Neuron (in vitro differentiated cells): ENCODE results near the gene GFOD2.

Source experiments
- H2AFZ ChIP-seq: one replicate; pipeline ENCODE4 v1.6.1; 2013; ENCODE audit warnings: low read depth, mild to moderate bottlenecking, inconsistent platforms, low read length, moderate library complexity
- H3K27me3 ChIP-seq: one replicate; pipeline ENCODE4 v1.6.1; 2013; ENCODE audit warnings: low read length; ENCODE audit not compliant: insufficient read depth
- H3K36me3 ChIP-seq: one replicate; pipeline ENCODE4 v1.6.1; 2013; ENCODE audit warnings: low read length; ENCODE audit not compliant: insufficient read depth
- H3K4me1 ChIP-seq: one replicate; pipeline ENCODE4 v1.6.1; 2013; ENCODE audit warnings: low read length; ENCODE audit not compliant: insufficient read depth
- H3K4me3 ChIP-seq: 2 replicates; pipeline ENCODE4 v1.5.1; 2013; ENCODE audit warnings: mild to moderate bottlenecking, low read length, moderate library complexity
- H3K9me3 ChIP-seq: one replicate; pipeline ENCODE4 v1.6.1; 2013; ENCODE audit warnings: low read length

GFOD2 gene

DNA sequence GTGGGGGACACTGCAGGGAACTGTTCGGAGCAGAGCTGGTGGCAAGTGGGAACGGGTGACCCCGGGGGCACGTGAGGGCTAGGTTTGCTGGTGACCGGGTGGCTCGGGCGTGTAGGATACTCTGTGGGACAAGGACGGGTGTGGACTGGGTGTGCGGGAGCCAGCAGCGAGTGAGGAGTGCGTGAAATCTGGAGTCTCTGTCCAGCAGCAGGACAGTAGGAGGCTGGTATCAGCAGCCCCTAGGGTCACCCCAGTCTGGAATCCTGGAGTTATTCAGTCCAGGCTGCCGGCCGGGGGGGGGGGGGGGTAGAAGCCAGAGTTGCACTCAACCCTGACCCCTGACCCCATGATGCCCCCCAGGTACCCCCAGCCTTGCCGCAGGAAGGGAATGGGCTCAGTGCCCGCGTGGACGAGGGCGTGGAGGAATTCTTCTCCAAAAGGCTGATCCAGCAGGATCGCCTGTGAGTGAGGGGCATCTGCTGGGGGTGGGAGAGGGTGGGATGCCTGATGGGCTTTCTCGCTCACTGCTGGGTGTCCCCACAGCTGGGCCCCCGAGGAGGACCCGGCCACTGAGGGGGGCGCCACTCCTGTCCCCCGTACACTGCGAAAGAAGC, 65.2 kb downstream of the GFOD2 start:
- H3K4me3 ChIP-seq, result peak overlapping the region; percentile 57
- peaks cover 19% of the 10 kb centered on the region for H3K27me3 ChIP-seq

DNA sequence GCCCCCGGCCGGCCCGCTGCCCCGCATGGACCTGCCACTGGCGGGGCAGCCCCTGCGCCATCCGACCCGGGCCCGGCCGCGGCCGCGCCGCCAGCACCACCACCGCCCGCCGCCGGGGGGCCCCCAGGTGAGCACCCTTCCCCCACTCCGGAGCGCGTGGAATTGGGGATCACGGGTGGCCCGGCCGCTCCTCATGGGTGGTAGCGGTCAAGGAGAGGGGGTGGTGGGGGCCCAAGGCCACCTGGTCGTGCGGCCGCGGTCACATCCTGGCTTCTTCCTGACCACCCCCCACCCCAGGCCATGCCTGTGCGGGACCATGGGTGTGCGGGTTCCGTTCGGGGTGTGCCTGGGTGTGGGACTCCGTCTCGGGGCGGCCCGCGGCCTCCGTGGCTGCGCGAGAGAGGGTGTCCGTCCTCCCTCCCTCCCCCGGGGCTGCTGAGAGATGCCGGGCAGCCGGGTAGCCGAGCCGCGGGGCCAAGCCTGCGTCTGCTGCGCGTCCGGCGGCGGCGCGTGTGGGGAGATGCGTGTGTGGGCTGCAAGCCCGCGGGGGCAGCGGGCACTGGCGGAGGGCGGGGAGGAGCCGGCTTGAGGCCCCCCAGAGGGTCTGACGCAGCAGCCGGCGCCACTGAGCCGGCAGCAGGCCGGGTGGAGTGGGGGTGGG, 65.9 kb downstream of the GFOD2 start:
- Histone ChIP-seq H3K27me3 (peaks cover 20% of the 10 kb centered on the region), H2AFZ (no peak overlapping the region), H3K9me3 (no peaks in the 10 kb centered on the region), H3K4me1 (peaks cover 13% of the 10 kb centered on the region), H3K4me3 (peak overlapping the region; percentile 57), H3K36me3 (peaks cover 6% of the 10 kb centered on the region)

More for the DNA sequence above, 65.2 kb downstream of the GFOD2 start:
- H3K36me3 ChIP-seq, result peaks cover 9% of the 10 kb centered on the region
- no peaks in the 10 kb centered on the region for H3K9me3 ChIP-seq
- no peak overlapping the region for H2AFZ ChIP-seq
- H3K4me1 ChIP-seq, result peaks cover 14% of the 10 kb centered on the region

DNA sequence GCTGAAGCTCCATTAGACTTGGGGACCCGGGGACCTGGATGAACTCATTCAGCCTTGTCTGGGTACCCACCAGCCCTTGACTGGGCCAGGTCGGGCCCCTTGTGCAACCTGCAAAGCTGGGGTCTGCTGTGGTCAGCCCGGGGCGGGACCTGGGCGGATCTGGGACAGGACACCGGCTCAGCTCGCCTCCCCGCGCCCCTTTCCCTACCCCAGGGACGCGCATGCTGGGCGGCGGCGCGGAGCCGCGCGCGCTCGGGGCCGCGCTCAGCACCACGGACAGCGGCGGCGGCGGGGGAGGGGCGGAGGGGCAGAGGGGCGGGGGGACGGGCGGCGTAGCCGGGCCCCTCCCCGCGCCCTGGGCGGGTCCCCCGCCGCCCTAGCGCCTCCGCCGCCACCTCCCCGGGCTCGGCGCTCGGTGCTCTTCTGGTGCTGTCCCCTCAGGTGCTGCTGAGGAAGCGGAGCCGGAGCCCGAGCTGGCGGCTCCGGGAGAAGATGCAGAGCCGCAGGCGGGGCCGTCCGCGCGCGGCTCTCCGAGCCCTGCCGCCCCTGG, 66.5 kb downstream of the GFOD2 start:
- Histone ChIP-seq H3K4me1 (peaks cover 13% of the 10 kb centered on the region), H3K27me3 (peaks cover 20% of the 10 kb centered on the region), H3K4me3 (peak overlapping the region; percentile 57), H3K36me3 (peaks cover 5% of the 10 kb centered on the region), H3K9me3 (no peaks in the 10 kb centered on the region), H2AFZ (no peak overlapping the region)

DNA sequence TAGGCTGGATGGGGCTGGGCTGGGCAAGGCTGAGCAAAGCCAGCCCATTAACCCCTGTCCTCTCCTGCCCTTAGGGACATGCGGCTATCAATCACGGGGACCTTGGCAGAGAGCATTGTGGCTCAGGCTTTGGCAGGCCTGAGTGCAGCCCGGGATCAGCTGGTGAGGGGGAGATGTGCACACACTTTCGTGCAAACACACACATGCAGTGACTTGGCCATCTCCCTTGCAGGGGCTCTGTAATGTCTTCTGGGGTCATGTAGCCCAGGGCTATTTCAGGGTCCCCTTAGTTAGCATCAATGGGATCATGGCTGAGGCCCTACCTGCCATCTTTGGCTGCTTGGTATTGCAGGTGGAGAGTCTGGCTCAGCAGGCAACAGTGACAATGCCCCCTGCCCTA, 67.3 kb downstream of the GFOD2 start:
- Histone ChIP-seq H3K9me3 (no peaks in the 10 kb centered on the region), H3K36me3 (peaks cover 3% of the 10 kb centered on the region), H3K4me1 (peaks cover 13% of the 10 kb centered on the region), H3K27me3 (peaks cover 21% of the 10 kb centered on the region), H3K4me3 (no peak overlapping the region), H2AFZ (no peak overlapping the region)

DNA sequence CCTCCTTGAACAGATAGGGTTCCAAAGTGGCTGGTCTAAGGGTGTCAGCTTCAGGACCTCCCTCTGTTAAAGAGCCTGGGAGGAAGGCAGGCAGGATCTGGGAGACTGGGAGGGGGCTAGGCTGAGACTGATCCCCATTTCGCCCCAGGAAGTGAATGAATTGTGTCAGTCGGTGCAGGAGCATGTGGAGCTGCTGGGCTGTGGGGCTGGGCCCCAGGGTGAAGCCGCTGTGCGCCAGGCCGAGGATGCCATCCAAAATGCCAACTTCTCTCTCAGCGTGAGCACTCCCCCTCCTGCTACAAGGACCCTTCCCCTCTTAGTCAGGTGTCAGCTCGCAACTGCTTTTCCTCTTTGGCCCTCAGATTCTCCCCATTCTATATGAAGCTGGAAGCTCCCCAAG, 68.1 kb downstream of the GFOD2 start:
- Histone ChIP-seq H3K9me3 (no peaks in the 10 kb centered on the region), H3K36me3 (no peaks in the 10 kb centered on the region), H3K4me1 (peaks cover 13% of the 10 kb centered on the region), H3K27me3 (peaks cover 26% of the 10 kb centered on the region), H2AFZ (no peak overlapping the region), H3K4me3 (no peak overlapping the region)

DNA sequence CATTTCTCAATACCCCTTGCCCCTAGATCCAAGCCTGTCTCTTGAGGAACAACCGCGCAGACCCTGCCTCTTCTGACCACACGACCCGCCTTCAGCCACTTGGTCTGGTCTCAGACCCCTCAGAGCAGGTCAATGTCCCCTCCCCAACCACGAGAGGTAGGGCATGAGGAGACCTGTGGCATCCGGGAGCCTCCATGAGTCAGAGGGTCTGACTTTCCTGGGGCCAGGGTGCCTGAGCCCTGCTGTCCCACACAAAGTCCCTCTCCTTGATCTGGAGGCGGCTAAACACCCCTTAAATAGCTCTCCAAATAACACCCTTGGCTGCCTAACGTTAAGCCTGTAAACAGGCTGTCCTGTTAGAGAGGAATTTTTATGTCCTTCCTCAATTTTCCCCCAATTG, 69.1 kb downstream of the GFOD2 start:
- Histone ChIP-seq H3K4me3 (no peak overlapping the region), H3K4me1 (peaks cover 13% of the 10 kb centered on the region), H2AFZ (no peak overlapping the region), H3K9me3 (no peaks in the 10 kb centered on the region), H3K36me3 (no peaks in the 10 kb centered on the region), H3K27me3 (peaks cover 36% of the 10 kb centered on the region)

DNA sequence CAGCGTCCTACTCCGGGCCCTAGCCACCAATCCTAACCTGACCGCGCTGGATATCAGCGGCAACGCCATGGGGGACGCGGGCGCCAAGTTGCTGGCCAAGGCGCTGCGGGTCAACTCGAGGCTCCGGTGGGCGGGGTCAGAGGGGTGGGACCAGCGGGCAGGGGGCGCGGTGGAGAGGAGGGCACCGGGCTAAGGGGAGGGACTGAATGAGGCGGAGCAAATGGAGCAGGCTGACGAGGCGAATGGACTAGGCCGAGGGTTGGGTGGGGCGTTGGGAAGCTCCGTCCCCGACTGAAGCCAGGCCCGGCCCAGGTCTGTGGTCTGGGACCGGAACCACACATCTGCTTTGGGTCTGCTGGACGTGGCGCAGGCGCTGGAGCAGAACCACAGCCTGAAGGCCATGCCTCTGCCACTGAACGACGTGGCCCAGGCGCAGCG, 69.6 kb downstream of the GFOD2 start:
- H3K4me3 ChIP-seq, result no peak overlapping the region
- peaks cover 13% of the 10 kb centered on the region for H3K4me1 ChIP-seq
- no peaks in the 10 kb centered on the region for H3K36me3 ChIP-seq
- peaks cover 34% of the 10 kb centered on the region for H3K27me3 ChIP-seq
- no peak overlapping the region for H2AFZ ChIP-seq
- no peaks in the 10 kb centered on the region for H3K9me3 ChIP-seq

DNA sequence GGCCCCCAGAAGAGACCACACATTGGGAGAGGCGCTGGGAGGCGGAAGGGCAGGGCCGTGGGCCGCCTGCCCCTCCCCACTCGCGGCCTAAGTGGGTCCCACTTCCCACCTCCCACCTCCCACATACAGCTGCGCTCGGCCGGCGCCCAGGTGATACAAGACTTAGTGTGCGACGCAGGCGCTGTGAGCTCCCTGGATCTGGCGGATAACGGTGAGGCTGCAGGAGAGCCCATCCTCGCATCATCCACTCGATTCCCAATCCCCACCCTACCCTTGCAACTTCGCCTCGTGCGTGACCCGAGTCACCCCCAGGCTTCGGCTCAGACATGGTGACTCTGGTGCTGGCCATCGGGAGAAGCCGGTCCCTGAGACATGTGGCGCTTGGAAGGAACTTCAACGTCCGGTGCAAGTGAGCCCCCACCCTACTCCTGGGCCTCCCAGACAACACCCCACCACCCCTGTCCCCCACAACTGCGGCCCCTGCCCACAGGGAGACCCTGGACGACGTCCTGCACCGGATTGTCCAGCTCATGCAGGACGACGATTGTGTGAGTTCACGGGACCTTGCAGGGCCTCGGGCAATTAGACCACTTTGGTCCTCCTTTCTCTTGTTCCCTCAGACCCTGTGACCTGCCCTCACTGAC, 70.2 kb downstream of the GFOD2 start:
- H3K27me3 ChIP-seq, result peaks cover 38% of the 10 kb centered on the region
- no peaks in the 10 kb centered on the region for H3K36me3 ChIP-seq
- H2AFZ ChIP-seq, result no peak overlapping the region
- no peak overlapping the region for H3K4me3 ChIP-seq
- H3K4me1 ChIP-seq, result peaks cover 8% of the 10 kb centered on the region
- no peaks in the 10 kb centered on the region for H3K9me3 ChIP-seq

DNA sequence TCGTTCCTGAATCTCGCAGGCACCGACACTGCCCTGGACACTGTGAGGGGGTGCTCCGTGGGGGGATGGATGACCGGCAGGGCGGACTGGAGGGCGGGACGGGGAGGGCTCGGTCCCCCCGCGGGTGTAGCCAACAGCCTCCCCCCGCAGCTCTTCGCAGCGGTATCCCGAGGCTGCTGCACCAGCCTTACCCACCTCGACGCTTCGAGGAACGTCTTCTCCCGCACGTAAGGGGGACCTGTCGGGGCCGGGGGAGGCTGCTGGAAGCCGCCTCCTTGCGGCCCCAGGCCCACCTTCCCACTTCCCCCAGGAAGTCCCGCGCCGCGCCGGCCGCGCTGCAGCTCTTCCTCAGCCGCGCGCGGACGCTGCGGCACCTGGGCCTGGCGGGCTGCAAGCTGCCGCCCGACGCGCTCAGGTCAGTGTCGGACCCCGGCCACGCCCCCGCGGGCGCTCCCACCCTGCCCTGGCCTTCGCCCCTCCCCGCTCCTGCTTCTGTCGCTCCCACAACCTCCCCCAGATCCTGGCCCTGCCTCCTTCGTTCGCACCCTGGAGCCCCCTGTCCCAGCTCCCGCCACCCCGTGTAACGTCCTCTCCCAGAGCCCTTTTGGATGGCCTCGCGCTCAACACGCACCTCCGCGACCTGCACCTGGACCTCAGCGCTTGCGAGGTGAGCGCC, 70.9 kb downstream of the GFOD2 start:
- H3K9me3 ChIP-seq, result no peaks in the 10 kb centered on the region
- H2AFZ ChIP-seq, result no peak overlapping the region
- no peaks in the 10 kb centered on the region for H3K36me3 ChIP-seq
- H3K27me3 ChIP-seq, result peaks cover 38% of the 10 kb centered on the region
- H3K4me1 ChIP-seq, result peaks cover 2% of the 10 kb centered on the region
- H3K4me3 ChIP-seq, result no peak overlapping the region

DNA sequence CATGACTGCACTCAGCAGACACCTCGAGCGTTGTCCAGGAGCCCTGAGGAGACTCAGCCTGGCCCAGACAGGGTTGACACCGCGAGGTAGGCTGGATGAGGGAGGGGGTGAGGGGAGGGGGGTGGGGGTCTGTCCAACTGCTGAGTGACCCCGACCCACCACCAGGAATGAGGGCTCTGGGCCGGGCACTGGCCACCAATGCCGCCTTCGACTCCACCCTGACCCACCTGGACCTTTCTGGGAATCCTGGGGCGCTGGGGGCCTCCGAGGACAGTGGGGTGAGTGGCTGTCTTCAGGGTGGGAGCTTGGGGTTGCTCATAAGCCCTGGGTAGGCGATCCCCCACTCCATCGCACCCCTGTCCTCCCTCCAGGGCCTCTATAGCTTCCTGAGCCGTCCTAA, 71.4 kb downstream of the GFOD2 start:
- no peak overlapping the region for H2AFZ ChIP-seq
- no peaks in the 10 kb centered on the region for H3K9me3 ChIP-seq
- H3K36me3 ChIP-seq, result no peaks in the 10 kb centered on the region
- H3K4me3 ChIP-seq, result no peak overlapping the region
- peaks cover 38% of the 10 kb centered on the region for H3K27me3 ChIP-seq
- H3K4me1 ChIP-seq, result no peaks in the 10 kb centered on the region

DNA sequence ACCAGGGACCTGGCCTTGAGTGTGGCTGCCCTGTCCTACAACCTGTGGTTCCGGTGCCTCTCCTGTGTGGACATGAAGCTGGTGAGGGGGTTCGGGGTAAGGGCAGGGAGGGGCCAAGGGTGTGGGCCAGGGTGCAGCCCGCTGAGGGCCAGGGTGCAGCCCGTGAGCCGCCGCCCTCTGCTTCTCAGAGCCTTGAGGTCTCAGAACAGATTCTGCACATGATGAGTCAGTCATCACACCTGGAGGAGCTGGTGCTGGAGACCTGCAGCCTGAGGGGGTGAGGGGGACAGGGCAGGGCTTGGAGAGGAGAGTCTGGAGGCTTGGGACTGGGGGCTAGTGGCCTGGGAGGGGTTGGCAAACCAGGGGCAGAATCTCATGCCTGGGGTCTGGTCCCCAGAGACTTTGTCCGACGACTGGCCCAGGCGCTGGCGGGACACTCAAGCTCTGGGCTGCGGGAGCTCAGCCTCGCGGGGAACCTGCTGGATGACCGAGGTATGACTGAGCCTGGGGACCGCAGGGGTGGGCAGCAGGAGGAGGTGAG, 71.9 kb downstream of the GFOD2 start:
- no peak overlapping the region for H3K4me3 ChIP-seq
- H3K4me1 ChIP-seq, result no peaks in the 10 kb centered on the region
- no peaks in the 10 kb centered on the region for H3K36me3 ChIP-seq
- H3K27me3 ChIP-seq, result peaks cover 38% of the 10 kb centered on the region
- no peak overlapping the region for H2AFZ ChIP-seq
- no peaks in the 10 kb centered on the region for H3K9me3 ChIP-seq

DNA sequence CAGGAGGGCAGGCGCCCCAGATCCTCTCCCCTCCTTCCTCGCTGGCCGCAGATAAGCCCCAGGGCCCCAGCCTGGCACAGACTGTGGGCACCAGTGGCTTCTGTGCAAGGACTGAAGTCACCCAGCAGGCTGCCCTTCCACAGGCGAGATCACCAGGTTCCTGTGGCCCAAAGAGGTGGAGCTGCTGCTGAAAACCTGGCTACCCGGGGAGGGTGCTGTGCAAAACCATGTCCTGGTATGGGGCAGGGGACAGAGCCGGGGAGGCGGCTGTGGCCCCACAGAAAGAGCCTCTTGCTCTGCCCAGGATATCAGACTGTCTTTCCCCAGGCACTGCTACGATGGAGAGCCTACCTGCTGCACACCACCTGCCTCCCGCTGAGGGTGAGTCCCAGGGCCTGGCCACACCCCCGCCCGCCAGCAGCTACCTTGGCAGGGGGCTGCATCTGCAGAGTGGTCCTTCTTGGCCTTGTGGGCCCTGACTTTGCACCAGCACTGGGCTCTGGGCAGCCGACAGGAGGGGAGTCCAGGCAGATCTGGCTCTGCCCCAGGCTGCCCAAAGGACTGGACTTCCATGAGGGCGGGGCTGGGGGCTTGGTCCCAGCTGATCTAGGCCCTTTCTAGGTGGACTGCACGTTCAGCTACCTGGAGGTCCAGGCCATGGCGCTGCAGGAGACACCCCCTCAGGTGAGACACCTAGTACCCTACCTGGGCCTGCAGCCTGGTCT, 73.6 kb downstream of the GFOD2 start:
- Histone ChIP-seq H3K9me3 (no peaks in the 10 kb centered on the region), H3K36me3 (no peaks in the 10 kb centered on the region), H3K4me3 (no peak overlapping the region), H2AFZ (no peak overlapping the region), H3K27me3 (peaks cover 31% of the 10 kb centered on the region), H3K4me1 (no peaks in the 10 kb centered on the region)
